H1 (cell line): ENCODE results near the gene COX7A2. TPM values are rescaled to one million over a fixed set of nuclear protein-coding genes. Genes with fewer than 3 reads are reported as not detected.

Experiments
- CREB1 ChIP-seq: IDR thresholded peaks from 2 replicates; pipeline ENCODE4 v1.6.1; 2012; ENCODE audit warnings: inconsistent platforms
- KDM4A ChIP-seq: IDR thresholded peaks from one replicate; pipeline ENCODE4 v1.7.1; 2012; ENCODE audit warnings: low read depth, mild to moderate bottlenecking, moderate library complexity, low read length, inconsistent platforms; ENCODE audit not compliant: severe bottlenecking
- SAP30 ChIP-seq: fragments of 300-600 bp; sonication (generic); IDR thresholded peaks from 2 replicates; pipeline ENCODE4 v1.7.1; 2012; ENCODE audit warnings: low read length, moderate library complexity, mild to moderate bottlenecking, inconsistent platforms; ENCODE audit not compliant: insufficient read depth, insufficient replicate concordance
- SUZ12 ChIP-seq: fragments of 200-600 bp; sonication (generic); IDR thresholded peaks from 2 replicates; pipeline ENCODE4 v1.6.1; 2012; ENCODE audit warnings: mild to moderate bottlenecking, inconsistent platforms, low read length, moderate library complexity, mixed read lengths
- polyA plus RNA-seq, 7 experiments: library from polyadenylated mRNA; depleted of rRNA in 3 of 7; stranded (reverse) in 5 of 7; unstranded in 2 of 7; fragments of >200 nt in 5 of 7; fragments of 200-250 nt in 2 of 7; gene quantifications; 1 replicate in 5 of 7; 2 replicates in 1 of 7; 4 replicates in 1 of 7; pipeline versions ENCODE4 v1.2.1 to v1.2.3, GENCODE V29; 2011 to 2013; ENCODE audit warnings: missing spikeins in 2 of 7, mixed read lengths in 2 of 7
- total RNA-seq: library from RNA; stranded (reverse); fragmentation: NEBNext Ultra II Directional; extraction: Animal tissue kit (Norgen Biotek cat#: 25700); gene quantifications from 2 replicates; pipeline ENCODE4 v1.2.1, GENCODE V29; 2021
- TF ChIP-seq, protein P1 (sequence below): fragments of 300-600 bp; sonication (generic); IDR thresholded peaks from 2 replicates; pipeline ENCODE4 v1.7.1; 2012; ENCODE audit warnings: low read length, moderate library complexity, mild to moderate bottlenecking, inconsistent platforms; ENCODE audit not compliant: insufficient replicate concordance

The COX7A2 gene
- total and polyA plus RNA-seq, 2 of the 8 experiments (the other 6 are each of a cell fraction or from before 2014, with no cell fraction given) = 262 to 468 TPM

DNA sequence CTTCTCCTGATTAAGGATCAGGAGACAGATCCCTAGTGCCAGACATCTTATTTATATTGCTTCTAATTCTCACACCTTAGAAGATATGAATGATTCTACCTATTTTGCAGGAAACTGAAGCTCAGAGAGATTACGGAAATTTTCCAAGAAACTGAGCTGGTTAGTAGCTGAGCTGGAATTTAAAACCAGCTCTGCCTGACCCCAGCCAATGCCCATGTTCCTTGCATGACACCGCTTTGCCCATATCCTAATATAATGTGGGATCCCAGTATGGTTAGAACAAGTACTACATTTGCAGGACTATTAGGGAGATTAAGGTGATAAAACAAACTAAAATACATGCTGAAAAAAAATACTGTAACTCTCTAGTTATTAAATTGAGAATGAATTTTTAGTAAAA, 39.1 kb upstream of the COX7A2 start (continued):
- TF ChIP-seq, protein P1, sequence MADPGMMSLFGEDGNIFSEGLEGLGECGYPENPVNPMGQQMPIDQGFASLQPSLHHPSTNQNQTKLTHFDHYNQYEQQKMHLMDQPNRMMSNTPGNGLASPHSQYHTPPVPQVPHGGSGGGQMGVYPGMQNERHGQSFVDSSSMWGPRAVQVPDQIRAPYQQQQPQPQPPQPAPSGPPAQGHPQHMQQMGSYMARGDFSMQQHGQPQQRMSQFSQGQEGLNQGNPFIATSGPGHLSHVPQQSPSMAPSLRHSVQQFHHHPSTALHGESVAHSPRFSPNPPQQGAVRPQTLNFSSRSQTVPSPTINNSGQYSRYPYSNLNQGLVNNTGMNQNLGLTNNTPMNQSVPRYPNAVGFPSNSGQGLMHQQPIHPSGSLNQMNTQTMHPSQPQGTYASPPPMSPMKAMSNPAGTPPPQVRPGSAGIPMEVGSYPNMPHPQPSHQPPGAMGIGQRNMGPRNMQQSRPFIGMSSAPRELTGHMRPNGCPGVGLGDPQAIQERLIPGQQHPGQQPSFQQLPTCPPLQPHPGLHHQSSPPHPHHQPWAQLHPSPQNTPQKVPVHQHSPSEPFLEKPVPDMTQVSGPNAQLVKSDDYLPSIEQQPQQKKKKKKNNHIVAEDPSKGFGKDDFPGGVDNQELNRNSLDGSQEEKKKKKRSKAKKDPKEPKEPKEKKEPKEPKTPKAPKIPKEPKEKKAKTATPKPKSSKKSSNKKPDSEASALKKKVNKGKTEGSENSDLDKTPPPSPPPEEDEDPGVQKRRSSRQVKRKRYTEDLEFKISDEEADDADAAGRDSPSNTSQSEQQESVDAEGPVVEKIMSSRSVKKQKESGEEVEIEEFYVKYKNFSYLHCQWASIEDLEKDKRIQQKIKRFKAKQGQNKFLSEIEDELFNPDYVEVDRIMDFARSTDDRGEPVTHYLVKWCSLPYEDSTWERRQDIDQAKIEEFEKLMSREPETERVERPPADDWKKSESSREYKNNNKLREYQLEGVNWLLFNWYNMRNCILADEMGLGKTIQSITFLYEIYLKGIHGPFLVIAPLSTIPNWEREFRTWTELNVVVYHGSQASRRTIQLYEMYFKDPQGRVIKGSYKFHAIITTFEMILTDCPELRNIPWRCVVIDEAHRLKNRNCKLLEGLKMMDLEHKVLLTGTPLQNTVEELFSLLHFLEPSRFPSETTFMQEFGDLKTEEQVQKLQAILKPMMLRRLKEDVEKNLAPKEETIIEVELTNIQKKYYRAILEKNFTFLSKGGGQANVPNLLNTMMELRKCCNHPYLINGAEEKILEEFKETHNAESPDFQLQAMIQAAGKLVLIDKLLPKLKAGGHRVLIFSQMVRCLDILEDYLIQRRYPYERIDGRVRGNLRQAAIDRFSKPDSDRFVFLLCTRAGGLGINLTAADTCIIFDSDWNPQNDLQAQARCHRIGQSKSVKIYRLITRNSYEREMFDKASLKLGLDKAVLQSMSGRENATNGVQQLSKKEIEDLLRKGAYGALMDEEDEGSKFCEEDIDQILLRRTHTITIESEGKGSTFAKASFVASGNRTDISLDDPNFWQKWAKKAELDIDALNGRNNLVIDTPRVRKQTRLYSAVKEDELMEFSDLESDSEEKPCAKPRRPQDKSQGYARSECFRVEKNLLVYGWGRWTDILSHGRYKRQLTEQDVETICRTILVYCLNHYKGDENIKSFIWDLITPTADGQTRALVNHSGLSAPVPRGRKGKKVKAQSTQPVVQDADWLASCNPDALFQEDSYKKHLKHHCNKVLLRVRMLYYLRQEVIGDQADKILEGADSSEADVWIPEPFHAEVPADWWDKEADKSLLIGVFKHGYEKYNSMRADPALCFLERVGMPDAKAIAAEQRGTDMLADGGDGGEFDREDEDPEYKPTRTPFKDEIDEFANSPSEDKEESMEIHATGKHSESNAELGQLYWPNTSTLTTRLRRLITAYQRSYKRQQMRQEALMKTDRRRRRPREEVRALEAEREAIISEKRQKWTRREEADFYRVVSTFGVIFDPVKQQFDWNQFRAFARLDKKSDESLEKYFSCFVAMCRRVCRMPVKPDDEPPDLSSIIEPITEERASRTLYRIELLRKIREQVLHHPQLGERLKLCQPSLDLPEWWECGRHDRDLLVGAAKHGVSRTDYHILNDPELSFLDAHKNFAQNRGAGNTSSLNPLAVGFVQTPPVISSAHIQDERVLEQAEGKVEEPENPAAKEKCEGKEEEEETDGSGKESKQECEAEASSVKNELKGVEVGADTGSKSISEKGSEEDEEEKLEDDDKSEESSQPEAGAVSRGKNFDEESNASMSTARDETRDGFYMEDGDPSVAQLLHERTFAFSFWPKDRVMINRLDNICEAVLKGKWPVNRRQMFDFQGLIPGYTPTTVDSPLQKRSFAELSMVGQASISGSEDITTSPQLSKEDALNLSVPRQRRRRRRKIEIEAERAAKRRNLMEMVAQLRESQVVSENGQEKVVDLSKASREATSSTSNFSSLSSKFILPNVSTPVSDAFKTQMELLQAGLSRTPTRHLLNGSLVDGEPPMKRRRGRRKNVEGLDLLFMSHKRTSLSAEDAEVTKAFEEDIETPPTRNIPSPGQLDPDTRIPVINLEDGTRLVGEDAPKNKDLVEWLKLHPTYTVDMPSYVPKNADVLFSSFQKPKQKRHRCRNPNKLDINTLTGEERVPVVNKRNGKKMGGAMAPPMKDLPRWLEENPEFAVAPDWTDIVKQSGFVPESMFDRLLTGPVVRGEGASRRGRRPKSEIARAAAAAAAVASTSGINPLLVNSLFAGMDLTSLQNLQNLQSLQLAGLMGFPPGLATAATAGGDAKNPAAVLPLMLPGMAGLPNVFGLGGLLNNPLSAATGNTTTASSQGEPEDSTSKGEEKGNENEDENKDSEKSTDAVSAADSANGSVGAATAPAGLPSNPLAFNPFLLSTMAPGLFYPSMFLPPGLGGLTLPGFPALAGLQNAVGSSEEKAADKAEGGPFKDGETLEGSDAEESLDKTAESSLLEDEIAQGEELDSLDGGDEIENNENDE = no peak
- TF ChIP-seq CREB1 (no peak), KDM4A (no peak), SUZ12 (no peak), SAP30 (no peak)
